OCI-LY1 (cell line): ENCODE data around the gene LRRC51.

Source experiments
- EZH2 ChIP-seq: fragments of 200-600 bp; sonication (generic), shearing (Covaris generic); IDR thresholded peaks from 2 replicates; pipeline ENCODE4 v1.8.0; 2017; ENCODE audit warnings: borderline replicate concordance, mixed run types, mild to moderate bottlenecking, antibody characterized with exemption, low read length, moderate library complexity, mixed read lengths
- TF ChIP-seq, protein P1 (sequence below): fragments of 200-600 bp; sonication (generic), shearing (Covaris generic); IDR thresholded peaks from 2 replicates; pipeline ENCODE4 v1.5.1; 2017; ENCODE audit warnings: mild to moderate bottlenecking, antibody characterized with exemption, low read length, moderate library complexity, mixed read lengths

GRCh38 chr11:72111300-72112142 lies 30.9 kb downstream of the LRRC51 start:
- TF ChIP-seq, protein P1, sequence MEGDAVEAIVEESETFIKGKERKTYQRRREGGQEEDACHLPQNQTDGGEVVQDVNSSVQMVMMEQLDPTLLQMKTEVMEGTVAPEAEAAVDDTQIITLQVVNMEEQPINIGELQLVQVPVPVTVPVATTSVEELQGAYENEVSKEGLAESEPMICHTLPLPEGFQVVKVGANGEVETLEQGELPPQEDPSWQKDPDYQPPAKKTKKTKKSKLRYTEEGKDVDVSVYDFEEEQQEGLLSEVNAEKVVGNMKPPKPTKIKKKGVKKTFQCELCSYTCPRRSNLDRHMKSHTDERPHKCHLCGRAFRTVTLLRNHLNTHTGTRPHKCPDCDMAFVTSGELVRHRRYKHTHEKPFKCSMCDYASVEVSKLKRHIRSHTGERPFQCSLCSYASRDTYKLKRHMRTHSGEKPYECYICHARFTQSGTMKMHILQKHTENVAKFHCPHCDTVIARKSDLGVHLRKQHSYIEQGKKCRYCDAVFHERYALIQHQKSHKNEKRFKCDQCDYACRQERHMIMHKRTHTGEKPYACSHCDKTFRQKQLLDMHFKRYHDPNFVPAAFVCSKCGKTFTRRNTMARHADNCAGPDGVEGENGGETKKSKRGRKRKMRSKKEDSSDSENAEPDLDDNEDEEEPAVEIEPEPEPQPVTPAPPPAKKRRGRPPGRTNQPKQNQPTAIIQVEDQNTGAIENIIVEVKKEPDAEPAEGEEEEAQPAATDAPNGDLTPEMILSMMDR, result no peak
- no peak for TF ChIP-seq EZH2
